HG03378 (cell line): ENCODE data around the gene UNC13D.
"Not testable (repeated sequence)": the region's sequence is repeated elsewhere in the genome, so short reads cannot be mapped to it uniquely, and the experiment has no call there.

Experiments
- ATAC-seq: cut with Tn5 transposase; IDR thresholded peaks from one replicate; pipeline ENCODE4 v1.9.1; 2021; ENCODE audit warnings: mild to moderate bottlenecking, moderate library complexity; ENCODE audit not compliant: unreplicated experiment

The UNC13D gene

GRCh38 chr17:75853433-75853832, 9.2 kb upstream of the UNC13D start:
- no peak for ATAC-seq

GRCh38 chr17:75851693-75851991, 7.4 kb upstream of the UNC13D start:
- not testable (repeated sequence) for ATAC-seq

- ATAC-seq: no peak
Observed at GRCh38 chr17:75850928-75851692, 6.9 kb upstream of the UNC13D start.

GRCh38 chr17:75849724-75850123, 5.5 kb upstream of the UNC13D start:
- ATAC-seq: no peak

DNA sequence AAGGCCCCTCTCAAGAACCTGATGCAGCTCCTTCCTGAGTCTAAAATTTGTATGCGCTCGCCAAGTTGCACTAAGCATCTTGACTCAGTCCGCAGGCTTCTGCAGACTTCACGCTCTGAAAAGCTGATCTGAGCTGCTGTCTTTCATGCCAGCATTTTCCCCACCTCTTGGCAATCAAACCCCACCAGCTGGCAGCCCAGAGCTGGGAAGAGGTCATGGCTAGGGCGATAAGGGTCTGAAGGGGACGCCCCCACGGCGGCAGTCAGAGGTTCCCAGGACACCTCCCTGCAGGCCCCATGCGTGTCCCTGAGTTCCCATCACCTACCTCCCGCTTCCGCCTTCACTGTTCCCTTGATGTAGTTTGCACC, 5.1 kb upstream of the UNC13D start:
- no peak for ATAC-seq

DNA sequence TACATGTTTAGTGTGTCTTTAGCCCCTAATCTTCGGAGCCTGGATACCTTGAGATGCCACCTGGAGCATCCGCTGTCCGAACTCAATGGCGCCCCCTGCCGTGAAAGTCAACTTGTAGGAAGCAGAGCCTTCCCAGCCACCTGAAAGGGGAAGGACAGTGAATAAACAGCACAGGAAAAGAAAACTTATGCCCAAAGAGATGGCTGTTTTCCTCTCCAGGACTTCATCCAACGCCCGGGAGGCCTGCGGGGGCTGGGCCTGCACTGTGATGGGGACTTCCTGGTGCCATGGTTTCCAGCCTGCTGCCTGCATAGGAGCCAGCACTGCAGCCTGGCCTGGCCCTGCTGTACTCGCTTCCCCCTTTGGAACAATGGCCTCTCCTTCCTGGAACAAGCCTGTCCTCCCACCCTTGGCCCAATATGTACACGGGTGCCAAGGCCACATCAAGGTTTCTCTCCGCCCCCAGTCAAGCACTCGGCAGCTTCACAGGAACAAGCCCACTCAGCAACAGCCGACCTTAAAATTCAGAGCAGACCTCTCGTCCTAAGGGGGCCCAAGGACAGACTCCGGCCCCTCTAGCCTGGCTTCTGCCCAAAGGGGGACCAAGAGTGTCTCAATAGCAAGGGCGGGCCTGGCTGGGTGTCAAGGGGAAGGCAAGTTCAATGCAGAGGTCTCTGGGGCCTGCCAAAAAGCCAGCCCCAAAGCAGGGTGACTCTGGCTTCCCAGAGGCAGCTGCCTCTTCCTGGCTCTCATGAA, 4.5 kb upstream of the UNC13D start:
- no peak for ATAC-seq

DNA sequence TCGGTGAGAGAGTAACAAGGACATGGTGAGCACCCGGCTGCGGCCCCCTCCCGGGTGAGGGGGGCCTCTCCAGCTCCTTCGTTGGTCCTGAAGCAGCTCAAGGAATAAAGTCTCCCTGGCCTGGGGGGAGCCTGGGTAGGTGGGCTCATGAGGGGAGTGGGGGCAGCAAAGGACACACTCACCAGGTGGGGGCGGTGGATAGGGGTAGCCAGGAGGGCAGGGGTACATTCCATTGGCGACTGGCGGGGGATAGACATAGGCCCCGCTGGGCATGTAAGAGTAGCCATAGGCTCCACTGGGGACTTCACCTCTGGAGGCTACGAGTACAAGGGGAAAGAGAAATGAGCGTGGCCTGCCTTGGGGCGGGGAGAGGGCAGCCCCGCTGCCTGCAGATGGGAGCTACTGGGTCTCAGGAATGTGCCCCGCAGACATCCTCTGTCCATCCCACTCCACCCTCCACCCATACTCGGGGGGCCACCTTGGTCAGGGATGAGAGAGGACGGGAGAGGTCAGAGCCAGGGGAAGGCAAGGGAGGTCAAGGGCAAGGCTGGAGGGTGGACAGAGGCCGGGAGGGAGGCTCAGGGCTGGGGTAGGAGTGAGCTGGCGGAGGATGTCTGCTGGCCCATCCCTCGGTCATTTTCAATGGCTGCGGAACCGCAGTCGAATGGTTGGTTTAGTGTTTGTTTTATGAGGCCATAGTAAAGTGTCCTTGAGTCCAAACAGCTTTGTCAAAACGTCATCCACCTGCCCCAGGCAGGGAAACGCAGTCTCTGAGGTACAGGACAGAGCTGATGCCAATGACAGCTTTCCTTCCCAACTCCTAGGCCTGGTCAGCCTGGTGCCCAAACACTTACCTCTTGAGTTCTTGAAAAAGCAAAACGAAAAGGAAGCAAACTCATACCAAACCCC, 3.7 kb upstream of the UNC13D start:
- ATAC-seq: no peak

DNA sequence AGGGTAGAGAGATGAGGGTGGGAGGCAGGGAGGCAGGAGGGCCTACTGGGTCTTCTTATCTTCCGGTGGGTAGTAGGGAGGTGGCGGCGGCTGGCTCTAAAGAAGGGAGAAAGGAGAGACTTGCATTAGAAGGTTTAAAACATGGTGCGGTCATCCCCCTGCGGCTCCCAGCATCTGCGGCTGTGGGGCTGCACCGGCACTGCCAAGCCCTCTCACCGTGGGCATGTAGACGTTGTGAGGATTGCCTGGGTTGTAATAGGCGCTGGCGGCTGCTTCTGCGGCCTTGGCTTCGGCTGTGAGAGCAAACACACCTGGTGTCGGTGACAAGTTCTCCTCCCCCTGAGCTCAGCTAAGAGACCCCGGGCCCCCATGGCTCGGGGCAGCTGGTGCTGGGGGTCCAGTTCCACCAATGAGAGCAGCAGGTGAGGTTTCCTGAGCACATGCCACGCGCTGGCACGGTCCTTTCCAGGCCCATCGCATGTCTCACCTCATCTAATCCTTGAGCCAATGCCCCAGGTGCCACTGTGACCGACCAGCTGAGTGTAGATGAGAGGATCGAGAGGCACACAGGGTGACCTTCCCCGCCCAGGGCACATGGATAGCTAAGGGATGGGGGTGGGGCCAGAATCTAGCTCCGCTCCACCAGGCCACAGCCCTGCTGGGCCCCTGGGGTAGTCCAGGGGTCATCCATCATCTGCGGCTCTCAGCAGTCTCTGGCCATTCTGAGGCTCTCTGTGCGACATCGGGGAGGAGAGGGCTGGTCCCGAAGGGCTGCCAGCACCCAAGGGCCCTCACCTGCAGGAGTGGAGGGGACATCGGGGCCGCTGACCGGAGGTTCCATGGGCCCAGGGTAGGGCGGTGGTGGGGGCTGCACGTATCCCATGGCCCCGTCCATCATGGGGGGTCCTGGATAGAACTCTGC, 2.7 kb upstream of the UNC13D start:
- no peak for ATAC-seq

- ATAC-seq: no peak
Observed at GRCh38 chr17:75845933-75846691, 1.9 kb upstream of the UNC13D start.

- ATAC-seq: peak; percentile 61
Observed at GRCh38 chr17:75845058-75845711, 981 bp upstream of the UNC13D start.

DNA sequence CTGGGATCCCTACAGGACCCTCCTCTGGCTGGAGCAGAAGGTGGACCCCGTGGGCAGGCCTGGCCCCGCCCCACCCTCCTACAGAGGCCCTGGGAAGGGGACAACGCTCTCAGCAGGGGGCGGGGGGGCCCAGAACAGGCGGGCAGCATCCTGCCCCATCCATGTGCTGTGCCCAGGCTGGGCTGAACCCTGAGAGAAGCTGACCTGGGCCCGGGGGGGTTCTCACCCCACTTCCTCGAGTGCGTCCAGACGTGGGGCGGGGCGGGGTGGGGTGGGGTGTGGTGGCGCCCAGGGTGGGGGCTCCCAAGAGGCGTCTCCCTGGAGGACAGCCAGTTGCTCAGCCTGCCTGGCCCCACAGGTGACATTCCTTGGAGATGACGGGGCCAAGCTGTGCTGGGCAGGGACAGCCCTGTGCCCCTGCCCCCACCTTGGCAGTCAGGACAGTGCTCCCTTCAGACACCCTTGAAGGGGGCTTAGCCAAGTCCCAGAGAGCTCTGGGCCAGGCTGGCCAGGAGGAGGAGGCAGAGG, 390 bp upstream of the UNC13D start:
- no peak for ATAC-seq

DNA sequence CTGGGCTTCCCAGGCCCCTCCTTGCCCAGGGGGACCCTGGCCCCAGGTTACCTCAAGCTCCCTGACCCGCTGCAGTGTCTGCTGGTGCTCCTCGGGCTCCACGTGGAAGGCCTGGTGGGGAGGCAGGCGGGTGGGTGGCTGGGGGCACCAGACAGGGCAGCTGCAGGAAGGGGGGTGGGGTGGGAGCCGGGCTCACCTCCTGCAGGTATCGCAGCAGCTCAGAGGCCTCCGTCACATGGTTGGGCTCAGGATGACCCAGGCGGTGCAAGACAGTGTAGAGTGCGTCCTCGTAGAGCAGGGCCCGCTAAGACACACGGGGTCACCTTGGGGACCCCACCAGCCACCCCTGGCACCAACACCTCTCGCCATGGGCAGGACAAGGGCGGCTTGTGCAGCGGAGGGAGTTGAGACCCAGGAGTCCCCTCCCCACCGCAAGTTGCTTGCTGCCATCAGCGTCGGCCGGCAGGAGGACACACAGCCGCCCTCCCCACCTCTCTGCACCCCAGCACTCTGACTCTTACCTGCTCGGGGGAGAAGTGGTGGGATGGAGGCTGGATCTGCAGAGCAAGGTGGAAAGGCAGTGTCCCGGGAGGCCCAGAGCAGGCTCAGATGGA, 1.1 kb downstream of the UNC13D start:
- no peak for ATAC-seq

- ATAC-seq: no peak
Observed at GRCh38 chr17:75842411-75842810, 1.8 kb downstream of the UNC13D start.

DNA sequence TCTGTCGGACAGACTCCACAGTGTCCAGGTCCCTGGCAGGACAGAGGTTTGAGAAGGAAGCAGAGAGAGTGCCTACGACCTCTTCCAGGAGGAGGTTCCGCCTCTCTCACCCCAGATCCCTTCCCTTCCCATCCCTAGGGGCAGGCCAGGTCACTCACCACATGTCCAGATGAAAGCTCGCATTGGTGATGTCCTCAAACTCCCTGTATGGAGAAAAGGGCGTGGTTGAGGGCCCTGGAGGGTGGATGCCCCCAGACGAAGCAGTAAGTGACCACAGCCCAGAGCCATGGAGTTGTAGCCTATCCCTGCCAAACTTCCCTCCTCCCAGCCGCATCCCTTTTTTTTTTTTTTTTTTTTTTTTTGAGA, 3.4 kb downstream of the UNC13D start:
- no peak for ATAC-seq

DNA sequence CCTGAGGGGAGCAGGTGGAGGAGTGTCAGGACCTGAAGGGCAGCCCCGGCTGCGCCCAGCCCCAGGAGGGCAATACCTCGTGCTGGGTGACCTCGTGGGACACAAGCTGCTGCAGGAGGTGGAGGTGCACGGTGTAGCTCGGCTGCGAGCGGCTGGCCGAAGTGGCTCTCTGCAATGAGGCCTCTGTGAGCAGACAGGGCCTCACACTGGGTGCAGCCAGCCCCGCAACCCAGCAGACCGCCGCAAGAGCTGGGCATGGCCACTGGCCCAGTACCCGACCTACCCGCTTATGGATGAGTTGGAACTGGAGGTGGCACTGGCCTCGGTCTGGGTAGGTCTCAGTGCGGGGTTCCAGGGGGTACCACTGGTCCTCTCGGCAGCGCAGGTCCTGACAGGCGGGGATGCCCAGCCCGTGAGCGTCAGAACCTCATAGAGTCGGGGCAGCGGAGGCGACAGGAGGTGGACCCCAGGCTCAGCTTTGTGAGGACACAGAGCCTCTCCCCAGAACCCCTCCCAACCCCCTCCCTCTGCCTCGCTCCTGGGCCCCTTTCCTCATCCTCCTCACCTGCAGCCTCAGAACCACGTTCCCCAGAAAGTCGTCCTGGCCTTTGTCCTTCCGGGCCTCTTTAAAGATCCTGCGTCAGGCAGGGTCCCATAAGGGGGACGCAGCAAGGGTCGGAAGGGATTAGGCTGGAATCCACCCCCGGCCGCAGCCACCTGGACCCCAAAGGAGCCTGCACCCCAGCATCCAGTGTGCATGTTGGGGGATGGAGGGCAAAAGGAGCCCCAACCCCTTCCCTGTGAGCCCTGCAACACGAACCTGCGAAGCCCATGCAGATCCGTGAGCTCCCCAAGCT, 4.0 kb downstream of the UNC13D start:
- ATAC-seq: no peak

DNA sequence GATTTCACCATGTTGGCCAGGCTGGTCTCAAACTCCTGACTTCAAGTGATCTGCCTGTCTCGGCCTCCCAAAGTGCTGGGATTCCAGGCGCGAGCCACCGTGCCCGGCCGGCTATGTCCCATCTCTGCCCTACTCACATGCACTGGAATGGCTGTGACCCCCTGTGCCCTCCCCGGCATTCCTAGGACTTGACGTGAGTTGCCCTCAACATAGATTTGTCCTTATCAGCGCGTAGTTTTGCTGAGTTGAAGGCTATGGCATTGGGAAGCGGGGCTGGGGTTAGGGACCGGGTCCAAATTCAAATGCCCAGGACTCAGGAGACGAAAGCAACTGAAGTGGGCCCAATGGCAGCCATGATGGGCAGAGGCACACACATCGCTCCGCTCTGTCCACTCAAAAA, 5.8 kb downstream of the UNC13D start:
- no peak for ATAC-seq

DNA sequence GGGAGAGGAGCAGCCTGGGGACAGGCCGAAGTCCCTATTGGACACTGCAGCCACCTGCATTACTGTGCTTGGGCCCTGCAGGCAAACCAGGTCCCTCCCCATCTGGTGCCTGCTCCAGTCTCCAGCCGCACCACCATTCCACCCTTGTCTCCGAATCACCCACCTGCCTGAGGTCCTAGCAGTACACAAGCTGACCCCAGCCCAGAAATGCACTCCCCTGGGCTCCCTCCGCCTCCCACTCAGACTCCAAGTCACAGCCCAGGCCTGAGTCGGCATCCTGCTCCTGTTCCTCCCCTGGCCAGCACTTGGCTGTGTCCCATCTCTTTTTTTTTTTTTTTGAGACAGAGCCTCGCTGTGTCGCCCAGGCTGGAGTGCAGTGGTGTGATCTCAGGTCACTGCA, 6.3 kb downstream of the UNC13D start:
- no peak for ATAC-seq

GRCh38 chr17:75836605-75837004, 7.6 kb downstream of the UNC13D start:
- ATAC-seq: no peak
